Smooth muscle cell (in vitro differentiated cells): ENCODE results near the gene MAP6D1. TPM values are rescaled to one million over a fixed set of nuclear protein-coding genes. Genes with fewer than 3 reads are reported as not detected.

Source experiments
- DNase-seq: peaks from one replicate; lab custom pipeline; 2025; ENCODE audit not compliant: unreplicated experiment; lab: John Stamatoyannopoulos, UW
- H2AFZ ChIP-seq: fragments of 200-600 bp; sonication (generic); 2 replicates; pipeline ENCODE4 v1.6.0; 2016; ENCODE audit warnings: antibody characterized with exemption, low read depth, mild to moderate bottlenecking
- H3F3A ChIP-seq: fragments of 200-600 bp; sonication (generic); 2 replicates; pipeline ENCODE4 v1.6.0; 2017; ENCODE audit warnings: antibody characterized with exemption, low read depth
- H3K27ac ChIP-seq: fragments of 200-600 bp; sonication (generic); 2 replicates; pipeline ENCODE4 v1.5.1; 2016; ENCODE audit warnings: low read depth, mild to moderate bottlenecking
- H3K27me3 ChIP-seq: fragments of 200-600 bp; sonication (generic); 2 replicates; pipeline ENCODE4 v1.6.1; 2016; ENCODE audit warnings: low read depth, mild to moderate bottlenecking
- H3K36me3 ChIP-seq: fragments of 200-600 bp; sonication (generic); 2 replicates; pipeline ENCODE4 v1.5.1; 2016; ENCODE audit warnings: low read depth
- H3K4me1 ChIP-seq: fragments of 200-600 bp; sonication (generic); 2 replicates; pipeline ENCODE4 v1.5.1; 2016; ENCODE audit warnings: low read depth
- H3K4me2 ChIP-seq: fragments of 200-600 bp; sonication (generic); 2 replicates; pipeline ENCODE4 v1.6.0; 2016; ENCODE audit warnings: mild to moderate bottlenecking
- H3K4me3 ChIP-seq: fragments of 200-600 bp; sonication (generic); 2 replicates; pipeline ENCODE4 v1.5.1; 2016; ENCODE audit warnings: mild to moderate bottlenecking
- H3K79me2 ChIP-seq: fragments of 200-600 bp; sonication (generic); 2 replicates; pipeline ENCODE4 v1.6.0; 2016; ENCODE audit warnings: low read depth, mild to moderate bottlenecking
- H3K9ac ChIP-seq: fragments of 200-600 bp; sonication (generic); 2 replicates; pipeline ENCODE4 v1.6.0; 2016; ENCODE audit warnings: low read depth
- H3K9me3 ChIP-seq: fragments of 200-600 bp; sonication (generic); replicated peaks from 2 replicates; pipeline ENCODE4 v1.5.1; 2016; ENCODE audit warnings: low read depth
- H4K20me1 ChIP-seq: fragments of 200-600 bp; sonication (generic); 2 replicates; pipeline ENCODE4 v1.6.0; 2016; ENCODE audit warnings: low read depth
- WGBS: methylation state at CpG from one replicate; pipeline ENCODE4 v1.1.7; 2016; ENCODE audit warnings: low lambda C conversion rate; 5-methylcytosine and 5-hydroxymethylcytosine counted together
- polyA plus RNA-seq: library from polyadenylated mRNA; unstranded; fragments of >200 nt; fragmentation: Nextera tagmentation; extraction: Ambion mirVana; gene quantifications from 2 replicates; pipeline ENCODE4 v1.2.1, GENCODE V29; 2016
- total RNA-seq: library from RNA; depleted of rRNA; stranded (reverse); fragments of >200 nt; gene quantifications from 2 replicates; pipeline ENCODE4 v1.2.3, GENCODE V29; 2014
- TF ChIP-seq, protein P1 (sequence below): fragments of 200-600 bp; sonication (generic); IDR thresholded peaks from 2 replicates; pipeline ENCODE4 v1.5.1; 2017; ENCODE audit warnings: borderline replicate concordance, mild to moderate bottlenecking, antibody characterized with exemption; ENCODE audit not compliant: insufficient read depth, poor library complexity, severe bottlenecking

MAP6D1 gene
- total and polyA plus RNA-seq, 2 experiments from 2014 or later: 2.4 to 3.8 TPM

DNA sequence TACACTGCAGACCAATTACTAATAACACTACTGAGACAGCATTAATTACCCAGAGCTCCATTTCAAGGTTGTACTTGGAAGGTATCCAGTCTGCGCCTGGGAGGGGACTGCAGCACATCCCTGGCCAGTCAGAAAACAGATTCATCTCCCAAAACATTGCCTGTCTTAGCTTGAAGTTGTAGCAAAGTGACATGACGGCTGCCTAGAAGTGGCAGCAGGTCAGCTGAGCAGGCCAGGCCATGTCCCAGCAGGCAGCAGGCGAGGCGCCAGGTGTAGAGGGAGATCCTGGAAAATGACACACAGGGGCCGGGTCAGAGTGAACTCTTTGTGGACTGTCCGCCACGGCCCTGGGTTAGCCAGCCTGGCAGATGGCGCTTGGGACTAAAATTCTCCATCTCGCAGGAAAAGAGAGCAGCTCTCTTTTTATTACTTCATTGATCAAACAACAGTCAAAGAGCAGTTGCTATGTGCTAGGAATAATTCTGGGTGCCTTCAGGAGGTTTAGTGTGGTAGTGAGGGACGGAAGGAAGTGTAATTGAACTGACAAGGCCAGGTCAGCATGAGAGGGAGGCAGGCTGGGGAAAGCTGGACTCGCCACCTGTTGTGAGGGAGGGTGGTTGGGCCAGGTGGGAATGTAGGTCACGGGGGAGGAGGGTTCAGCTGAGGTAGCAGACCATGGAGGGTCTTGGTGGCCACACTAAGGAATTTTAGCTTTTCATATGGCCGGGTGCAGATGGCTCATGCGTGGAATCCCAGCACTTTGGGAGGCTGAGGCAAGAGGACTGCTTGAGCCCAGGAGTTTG, 1.3 kb upstream of the MAP6D1 start:
- WGBS: 96% methylated on average over 14 of the region's 14 CpGs
- no peak overlapping the region for H2AFZ ChIP-seq
- no peaks in the 10 kb centered on the region for H3K9me3 ChIP-seq
- H3K4me1 ChIP-seq: peaks cover 7% of the 10 kb centered on the region
- no peaks in the 10 kb centered on the region for H3K27me3 ChIP-seq
- DNase-seq: no peak
- no peaks in the 10 kb centered on the region for H3K79me2 ChIP-seq
- no peak overlapping the region for H3K4me2 ChIP-seq
- H3K27ac ChIP-seq: no peak overlapping the region
- H3K4me3 ChIP-seq: no peak overlapping the region
- H3K9ac ChIP-seq: no peak overlapping the region
- H3F3A ChIP-seq: no peaks in the 10 kb centered on the region
- no peaks in the 10 kb centered on the region for H3K36me3 ChIP-seq
- TF ChIP-seq, protein P1, sequence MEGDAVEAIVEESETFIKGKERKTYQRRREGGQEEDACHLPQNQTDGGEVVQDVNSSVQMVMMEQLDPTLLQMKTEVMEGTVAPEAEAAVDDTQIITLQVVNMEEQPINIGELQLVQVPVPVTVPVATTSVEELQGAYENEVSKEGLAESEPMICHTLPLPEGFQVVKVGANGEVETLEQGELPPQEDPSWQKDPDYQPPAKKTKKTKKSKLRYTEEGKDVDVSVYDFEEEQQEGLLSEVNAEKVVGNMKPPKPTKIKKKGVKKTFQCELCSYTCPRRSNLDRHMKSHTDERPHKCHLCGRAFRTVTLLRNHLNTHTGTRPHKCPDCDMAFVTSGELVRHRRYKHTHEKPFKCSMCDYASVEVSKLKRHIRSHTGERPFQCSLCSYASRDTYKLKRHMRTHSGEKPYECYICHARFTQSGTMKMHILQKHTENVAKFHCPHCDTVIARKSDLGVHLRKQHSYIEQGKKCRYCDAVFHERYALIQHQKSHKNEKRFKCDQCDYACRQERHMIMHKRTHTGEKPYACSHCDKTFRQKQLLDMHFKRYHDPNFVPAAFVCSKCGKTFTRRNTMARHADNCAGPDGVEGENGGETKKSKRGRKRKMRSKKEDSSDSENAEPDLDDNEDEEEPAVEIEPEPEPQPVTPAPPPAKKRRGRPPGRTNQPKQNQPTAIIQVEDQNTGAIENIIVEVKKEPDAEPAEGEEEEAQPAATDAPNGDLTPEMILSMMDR: no peak
- peaks cover 9% of the 10 kb centered on the region for H4K20me1 ChIP-seq

DNA sequence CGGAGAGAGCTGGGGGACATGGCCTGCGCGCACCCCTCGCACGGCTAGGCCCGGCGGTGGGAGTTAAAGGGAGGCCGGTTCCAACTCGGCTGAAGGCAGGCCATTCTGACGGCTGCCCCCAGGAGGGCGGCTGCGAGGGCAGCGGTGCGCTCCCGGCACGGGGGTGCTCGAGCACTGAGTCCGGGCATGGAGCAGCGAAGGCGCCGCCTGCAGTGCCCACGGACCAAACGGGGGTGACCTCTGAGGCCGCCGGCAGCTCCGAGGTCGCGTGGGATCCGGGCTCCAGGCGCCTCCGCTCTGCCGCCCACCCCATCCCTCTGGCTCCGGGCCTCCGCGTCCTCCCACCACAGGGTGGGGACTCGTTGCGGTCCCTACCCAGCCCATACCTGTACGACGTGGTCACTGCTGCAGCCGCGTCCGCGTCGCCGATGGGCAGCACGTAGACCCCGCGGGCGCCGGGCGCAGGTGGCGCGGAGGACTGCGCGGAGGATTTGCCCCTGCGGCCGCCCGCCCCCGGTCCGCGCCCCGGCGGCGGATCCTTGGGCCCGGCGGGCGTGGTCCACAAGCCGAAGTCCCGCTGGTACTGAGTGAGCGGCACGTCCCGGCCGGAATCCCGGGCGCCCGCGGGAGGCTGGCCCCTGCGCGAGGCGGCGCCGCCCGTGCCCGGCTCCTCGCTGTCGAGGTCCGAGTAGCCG, 469 bp downstream of the MAP6D1 start:
- peak overlapping the region; percentile 75 for H3K4me3 ChIP-seq
- peaks cover 9% of the 10 kb centered on the region for H4K20me1 ChIP-seq
- H2AFZ ChIP-seq: no peak overlapping the region
- DNase-seq: no peak
- no peaks in the 10 kb centered on the region for H3F3A ChIP-seq
- TF ChIP-seq, protein P1: no peak
- H3K4me2 ChIP-seq: peak overlapping the region; percentile 98
- H3K9me3 ChIP-seq: no peaks in the 10 kb centered on the region
- no peak overlapping the region for H3K27ac ChIP-seq
- H3K27me3 ChIP-seq: no peaks in the 10 kb centered on the region
- H3K4me1 ChIP-seq: peaks cover 7% of the 10 kb centered on the region
- WGBS: 2% methylated on average over 63 of the region's 88 CpGs
- H3K79me2 ChIP-seq: no peaks in the 10 kb centered on the region
- H3K9ac ChIP-seq: peak overlapping the region; percentile 39
- H3K36me3 ChIP-seq: no peaks in the 10 kb centered on the region

DNA sequence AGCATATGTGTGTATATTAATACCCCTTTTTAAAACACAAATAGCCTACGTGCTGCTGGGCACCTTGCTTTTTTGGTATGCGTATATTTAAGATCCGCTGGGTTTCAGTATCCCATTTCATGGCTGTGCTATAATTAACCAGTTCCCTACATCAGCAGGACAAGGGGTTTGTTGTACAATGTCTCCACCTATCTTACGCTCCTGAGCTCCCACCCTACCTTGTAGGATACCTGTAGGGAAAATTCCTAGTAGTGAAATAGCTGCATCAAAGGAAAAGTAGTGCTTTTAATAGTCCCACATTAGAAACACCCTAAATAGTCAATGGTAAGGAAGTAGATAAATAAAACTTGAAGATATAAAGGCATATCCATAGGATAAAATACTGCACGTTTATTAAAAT, 1.4 kb downstream of the MAP6D1 start:
- Histone ChIP-seq H4K20me1 (peaks cover 9% of the 10 kb centered on the region), H3K9ac (no peak overlapping the region), H3K27me3 (no peaks in the 10 kb centered on the region), H3K36me3 (no peaks in the 10 kb centered on the region), H3K79me2 (no peaks in the 10 kb centered on the region), H3F3A (no peaks in the 10 kb centered on the region), H3K9me3 (no peaks in the 10 kb centered on the region), H3K27ac (no peak overlapping the region), H3K4me1 (peaks cover 7% of the 10 kb centered on the region), H3K4me3 (no peak overlapping the region), H2AFZ (no peak overlapping the region), H3K4me2 (peak overlapping the region; percentile 98)
- TF ChIP-seq, protein P1: no peak
- no peak for DNase-seq
- WGBS: 72% methylated on average over 5 of the region's 5 CpGs
